Measurements from ENCODE around the gene CNDP2.

CNDP2 gene

DNA sequence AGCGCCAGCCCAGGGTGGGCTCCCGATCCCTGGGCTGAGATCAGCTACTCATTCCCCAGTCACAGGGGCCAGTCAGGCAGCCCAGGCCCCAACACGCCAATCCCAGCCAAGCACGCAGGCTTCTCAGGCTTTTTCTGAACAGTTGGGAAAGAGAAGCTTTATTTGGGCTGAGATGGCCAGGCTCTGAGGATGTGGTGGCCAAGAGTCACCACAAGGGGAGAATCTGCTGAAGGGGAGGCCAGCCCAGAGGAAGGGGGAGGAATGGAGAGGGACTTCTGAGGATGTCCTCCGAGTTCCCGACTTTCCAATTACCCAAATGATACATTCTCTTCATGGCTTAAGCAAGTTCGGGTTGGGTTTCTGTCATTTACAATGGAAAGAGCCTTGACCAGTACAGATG is 36.3 kb upstream of the CNDP2 start:
- no peaks in the 10 kb centered on the region for H3K4me1 ChIP-seq
- no peaks in the 10 kb centered on the region for H3K9me3 ChIP-seq (ENCODE audit: control insufficient read depth, low read length)
- H3K4me2 ChIP-seq (ENCODE audit: low read length): no peak overlapping the region
- H2AFZ ChIP-seq: no peak overlapping the region
- H3K27me3 ChIP-seq (ENCODE audit: control insufficient read depth, insufficient read depth, low read length): peaks cover 5% of the 10 kb centered on the region
- no peak overlapping the region for H3K9ac ChIP-seq
- TF ChIP-seq, protein P1, sequence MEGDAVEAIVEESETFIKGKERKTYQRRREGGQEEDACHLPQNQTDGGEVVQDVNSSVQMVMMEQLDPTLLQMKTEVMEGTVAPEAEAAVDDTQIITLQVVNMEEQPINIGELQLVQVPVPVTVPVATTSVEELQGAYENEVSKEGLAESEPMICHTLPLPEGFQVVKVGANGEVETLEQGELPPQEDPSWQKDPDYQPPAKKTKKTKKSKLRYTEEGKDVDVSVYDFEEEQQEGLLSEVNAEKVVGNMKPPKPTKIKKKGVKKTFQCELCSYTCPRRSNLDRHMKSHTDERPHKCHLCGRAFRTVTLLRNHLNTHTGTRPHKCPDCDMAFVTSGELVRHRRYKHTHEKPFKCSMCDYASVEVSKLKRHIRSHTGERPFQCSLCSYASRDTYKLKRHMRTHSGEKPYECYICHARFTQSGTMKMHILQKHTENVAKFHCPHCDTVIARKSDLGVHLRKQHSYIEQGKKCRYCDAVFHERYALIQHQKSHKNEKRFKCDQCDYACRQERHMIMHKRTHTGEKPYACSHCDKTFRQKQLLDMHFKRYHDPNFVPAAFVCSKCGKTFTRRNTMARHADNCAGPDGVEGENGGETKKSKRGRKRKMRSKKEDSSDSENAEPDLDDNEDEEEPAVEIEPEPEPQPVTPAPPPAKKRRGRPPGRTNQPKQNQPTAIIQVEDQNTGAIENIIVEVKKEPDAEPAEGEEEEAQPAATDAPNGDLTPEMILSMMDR (IDR thresholded peaks at IDR 0.05): peak; percentile 6
- no peak overlapping the region for H3K27ac ChIP-seq
- no peak overlapping the region for H3K4me3 ChIP-seq (ENCODE audit: low read depth, low read length)
- H3K79me2 ChIP-seq: no peaks in the 10 kb centered on the region
- no peaks in the 10 kb centered on the region for H3K36me3 ChIP-seq (ENCODE audit: control insufficient read depth, insufficient read depth, low read length)

DNA sequence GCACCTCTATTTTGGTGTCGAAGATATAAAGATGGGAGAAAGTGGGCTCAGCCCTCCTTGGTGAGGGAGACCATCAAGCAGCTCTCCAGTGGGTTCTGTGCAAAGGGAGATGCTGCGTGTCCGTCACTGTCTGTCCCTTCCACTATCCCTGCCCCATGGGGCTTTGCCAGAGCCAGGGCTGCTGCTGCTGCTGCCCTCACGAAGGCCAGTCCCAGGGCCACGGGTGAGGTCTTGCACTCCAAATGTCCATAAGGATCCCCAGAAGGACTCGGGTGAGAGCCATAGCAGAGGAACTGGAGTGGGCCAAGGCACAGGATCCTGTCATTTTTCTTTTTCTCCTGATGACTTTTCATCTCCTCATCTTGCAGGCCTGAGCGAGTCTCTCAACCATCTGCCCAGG is 35.3 kb upstream of the CNDP2 start:
- no peak overlapping the region for H3K4me3 ChIP-seq (ENCODE audit: low read depth, low read length)
- H3K27me3 ChIP-seq (ENCODE audit: control insufficient read depth, insufficient read depth, low read length): peaks cover 5% of the 10 kb centered on the region
- TF ChIP-seq, protein P1 (IDR thresholded peaks at IDR 0.05): no peak
- H3K4me2 ChIP-seq (ENCODE audit: low read length): no peak overlapping the region
- no peaks in the 10 kb centered on the region for H3K36me3 ChIP-seq (ENCODE audit: control insufficient read depth, insufficient read depth, low read length)
- H3K4me1 ChIP-seq: no peaks in the 10 kb centered on the region
- H3K9me3 ChIP-seq (ENCODE audit: control insufficient read depth, low read length): no peaks in the 10 kb centered on the region
- H2AFZ ChIP-seq: no peak overlapping the region
- H3K9ac ChIP-seq: no peak overlapping the region
- H3K79me2 ChIP-seq: no peaks in the 10 kb centered on the region
- no peak overlapping the region for H3K27ac ChIP-seq

DNA sequence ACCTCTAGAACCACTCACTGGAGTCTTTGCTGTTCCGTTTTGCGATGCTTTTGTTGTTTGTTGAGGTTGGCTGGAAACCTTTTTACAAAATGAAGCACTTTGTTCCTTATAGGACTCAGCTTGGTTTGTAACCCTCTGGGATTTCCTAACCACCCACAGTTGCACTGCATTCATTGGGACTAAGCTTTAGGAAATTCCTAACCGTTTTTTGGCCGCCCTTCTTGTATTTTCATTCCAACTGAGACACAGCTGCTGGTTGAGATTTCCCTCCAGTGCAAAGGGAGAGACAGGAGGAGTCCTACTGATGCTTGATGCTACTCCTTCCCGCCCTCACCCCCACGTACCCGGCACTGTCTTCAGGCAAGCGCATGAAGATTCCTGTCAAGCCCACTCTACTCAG is 32.9 kb upstream of the CNDP2 start:
- Histone ChIP-seq H3K4me2 (ENCODE audit: low read length) (no peak overlapping the region), H2AFZ (no peak overlapping the region), H3K27me3 (ENCODE audit: control insufficient read depth, insufficient read depth, low read length) (no peaks in the 10 kb centered on the region), H3K4me3 (ENCODE audit: low read depth, low read length) (no peak overlapping the region), H3K36me3 (ENCODE audit: control insufficient read depth, insufficient read depth, low read length) (no peaks in the 10 kb centered on the region), H3K79me2 (no peaks in the 10 kb centered on the region), H3K27ac (no peak overlapping the region), H3K4me1 (no peaks in the 10 kb centered on the region), H3K9me3 (ENCODE audit: control insufficient read depth, low read length) (no peaks in the 10 kb centered on the region), H3K9ac (no peak overlapping the region)
- TF ChIP-seq, protein P1 (IDR thresholded peaks at IDR 0.05): no peak

DNA sequence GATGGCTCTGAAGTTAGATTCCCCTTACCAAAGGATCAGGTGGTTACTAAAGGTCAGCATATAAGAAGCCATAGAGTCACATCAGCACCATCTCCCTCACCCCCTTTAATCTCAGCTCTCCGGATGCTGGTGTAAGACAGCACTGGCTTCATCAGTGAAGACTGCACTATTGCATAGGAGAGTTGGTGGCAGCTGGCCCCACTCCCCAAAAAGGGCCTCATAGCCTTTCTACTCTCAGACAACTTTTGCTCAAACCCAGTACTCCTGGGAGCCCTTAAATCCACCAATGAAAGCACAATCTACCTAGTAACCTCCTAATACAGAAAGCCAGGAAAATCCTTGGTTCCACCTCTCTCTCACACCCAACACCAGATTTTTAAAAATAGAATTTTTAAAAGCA is 32.2 kb upstream of the CNDP2 start:
- no peaks in the 10 kb centered on the region for H3K36me3 ChIP-seq (ENCODE audit: control insufficient read depth, insufficient read depth, low read length)
- H3K27ac ChIP-seq: no peak overlapping the region
- no peak overlapping the region for H3K9ac ChIP-seq
- H3K4me3 ChIP-seq (ENCODE audit: low read depth, low read length): no peak overlapping the region
- H2AFZ ChIP-seq: no peak overlapping the region
- H3K4me1 ChIP-seq: no peaks in the 10 kb centered on the region
- H3K4me2 ChIP-seq (ENCODE audit: low read length): no peak overlapping the region
- no peaks in the 10 kb centered on the region for H3K27me3 ChIP-seq (ENCODE audit: control insufficient read depth, insufficient read depth, low read length)
- TF ChIP-seq, protein P1 (IDR thresholded peaks at IDR 0.05): no peak
- H3K9me3 ChIP-seq (ENCODE audit: control insufficient read depth, low read length): no peaks in the 10 kb centered on the region
- H3K79me2 ChIP-seq: no peaks in the 10 kb centered on the region

DNA sequence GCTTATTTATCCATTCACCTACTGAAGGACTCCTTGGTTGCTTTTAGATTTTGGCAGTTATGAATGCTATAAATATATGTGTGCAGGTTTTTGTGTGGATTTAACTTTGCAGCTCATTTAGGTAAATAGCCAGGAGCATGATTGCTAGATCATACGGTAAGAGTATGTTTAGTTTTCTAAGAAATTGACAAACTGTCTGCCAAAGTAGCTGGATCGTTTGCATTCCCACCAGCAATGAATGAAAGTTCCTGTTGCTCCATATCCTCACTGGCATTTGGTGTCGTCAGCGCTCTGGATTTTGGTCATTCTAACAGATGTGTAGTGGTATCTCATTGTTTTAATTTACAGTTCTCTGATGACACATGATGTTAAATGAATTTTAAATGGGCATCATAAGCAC is 30.4 kb upstream of the CNDP2 start:
- no peak overlapping the region for H3K4me2 ChIP-seq (ENCODE audit: low read length)
- no peak overlapping the region for H3K27ac ChIP-seq
- TF ChIP-seq, protein P1 (IDR thresholded peaks at IDR 0.05): no peak
- no peaks in the 10 kb centered on the region for H3K27me3 ChIP-seq (ENCODE audit: control insufficient read depth, insufficient read depth, low read length)
- no peaks in the 10 kb centered on the region for H3K36me3 ChIP-seq (ENCODE audit: control insufficient read depth, insufficient read depth, low read length)
- no peak overlapping the region for H3K9ac ChIP-seq
- H3K4me1 ChIP-seq: no peaks in the 10 kb centered on the region
- no peak overlapping the region for H3K4me3 ChIP-seq (ENCODE audit: low read depth, low read length)
- H2AFZ ChIP-seq: no peak overlapping the region
- no peaks in the 10 kb centered on the region for H3K9me3 ChIP-seq (ENCODE audit: control insufficient read depth, low read length)
- H3K79me2 ChIP-seq: no peaks in the 10 kb centered on the region

All from parathyroid adenoma (tissue), 2 donors.